LHCN-M2 (cell line): ENCODE measurements around the gene GMPPA. TPM values are rescaled to one million over a fixed set of nuclear protein-coding genes. Genes with fewer than 3 reads are reported as not detected.

Experiments
- DNase-seq: peaks from one replicate; pipeline ENCODE4 v3.0.0-alpha.2; 2012; ENCODE audit warnings: low read depth
- total RNA-seq: library from RNA; depleted of rRNA; stranded (reverse); fragments of >200 nt; gene quantifications from 2 replicates; pipeline ENCODE4 v1.2.3, GENCODE V29; 2014

The GMPPA gene
- total RNA-seq, 1 experiment from 2014 or later = 65.7 TPM

- DNase-seq = no peak
Measured at GRCh38 chr2:219502618-219503017, 3.9 kb downstream of the GMPPA start.

- no peak for DNase-seq
Measured at GRCh38 chr2:219505585-219505984, 6.9 kb downstream of the GMPPA start.

- DNase-seq = no peak
Measured at GRCh38 chr2:219506153-219506801, 7.6 kb downstream of the GMPPA start.

- DNase-seq = no peak
Measured at GRCh38 chr2:219506802-219507526, 8.3 kb downstream of the GMPPA start.

- no peak for DNase-seq
Measured at GRCh38 chr2:219507581-219508443, 9.1 kb downstream of the GMPPA start.

GRCh38 chr2:219508444-219508734, 9.7 kb downstream of the GMPPA start:
- DNase-seq = no peak

- DNase-seq = no peak
Measured at GRCh38 chr2:219508971-219509779, 10.5 kb downstream of the GMPPA start.

GRCh38 chr2:219509780-219510511, 11.3 kb downstream of the GMPPA start:
- no peak for DNase-seq

GRCh38 chr2:219510512-219511135, 11.9 kb downstream of the GMPPA start:
- no peak for DNase-seq

- no peak for DNase-seq
Measured at GRCh38 chr2:219511547-219512325, 13.0 kb downstream of the GMPPA start.

- DNase-seq = no peak
Measured at GRCh38 chr2:219512524-219513216, 14.0 kb downstream of the GMPPA start.

GRCh38 chr2:219513787-219514186, 15.1 kb downstream of the GMPPA start:
- DNase-seq = no peak

GRCh38 chr2:219514196-219514761, 15.6 kb downstream of the GMPPA start, which contains the start of gene ASIC4:
TSS of gene ASIC4 (plus strand) at chr2:219514482. CDS start at chr2:219514725, 243 bp downstream.
- DNase-seq = no peak

GRCh38 chr2:219514836-219515235, 16.1 kb downstream of the GMPPA start:
- DNase-seq = no peak

- no peak for DNase-seq
Measured at GRCh38 chr2:219515874-219516629, 17.4 kb downstream of the GMPPA start.

GRCh38 chr2:219516888-219517287, 18.2 kb downstream of the GMPPA start:
- DNase-seq = no peak

- no peak for DNase-seq
Measured at GRCh38 chr2:219517954-219518778, 19.5 kb downstream of the GMPPA start.
